HepG2 (cell line): Measurements from ENCODE around the gene STK17A. TPM values are rescaled to one million over a fixed set of nuclear protein-coding genes. Genes with fewer than 3 reads are reported as not detected.

ENCODE experiments used
- CHCHD3 ChIP-seq: sonication (generic); formaldehyde crosslinking; IDR thresholded peaks from 2 replicates; pipeline ENCODE4 v1.8.0; 2022; ENCODE audit warnings: mild to moderate bottlenecking, missing genetic modification reagents, moderate library complexity
- FOXJ3 ChIP-seq: sonication (generic); formaldehyde crosslinking; IDR thresholded peaks from 2 replicates; pipeline ENCODE4 v1.4.0; 2020; ENCODE audit warnings: missing genetic modification reagents, mild to moderate bottlenecking, borderline replicate concordance
- HNF1B ChIP-seq: sonication (generic); formaldehyde crosslinking; IDR thresholded peaks from 2 replicates; pipeline ENCODE4 v1.5.1; 2020; ENCODE audit warnings: mild to moderate bottlenecking, moderate library complexity, missing genetic modification reagents
- MBNL3 ChIP-seq: fragments of 250-450 bp; sonication (Bioruptor Pico); conservative IDR thresholded peaks from 2 replicates; pipeline ENCODE4 v1.8.0; 2022; ENCODE audit warnings: mild to moderate bottlenecking, inconsistent platforms
- NR2F6 ChIP-seq, 2 experiments: IDR thresholded peaks; 2 replicates each; pipeline ENCODE4 v1.6.1; 2016; ENCODE audit warnings: antibody characterized with exemption in 1 of 2, mild to moderate bottlenecking in 1 of 2
- PHF8 ChIP-seq: sonication (generic); formaldehyde crosslinking; IDR thresholded peaks from 2 replicates; pipeline ENCODE4 v1.5.0; 2020; ENCODE audit warnings: missing genetic modification reagents
- YEATS4 ChIP-seq: sonication (generic); formaldehyde crosslinking; IDR thresholded peaks from 2 replicates; pipeline ENCODE4 v1.4.0; 2020; ENCODE audit warnings: missing genetic modification reagents, borderline replicate concordance
- ZNF567 ChIP-seq: sonication (generic); formaldehyde crosslinking; IDR thresholded peaks from 2 replicates; pipeline ENCODE4 v1.8.1; 2023; ENCODE audit warnings: mild to moderate bottlenecking, missing genetic modification reagents, borderline replicate concordance
- ZNF639 ChIP-seq: conservative IDR thresholded peaks from 2 replicates; pipeline ENCODE4 v1.6.1; 2018; ENCODE audit warnings: missing genetic modification reagents
- ZSCAN30 ChIP-seq: sonication (generic); formaldehyde crosslinking; IDR thresholded peaks from 2 replicates; pipeline ENCODE4 v1.5.0; 2020; ENCODE audit warnings: mild to moderate bottlenecking, missing genetic modification reagents
- polyA plus RNA-seq, 8 experiments: library from polyadenylated mRNA; depleted of rRNA in 3 of 8; stranded (reverse) in 7 of 8; unstranded in 1 of 8; fragments of >200 nt; fragmentation: Illumina TruSeq in 4 of 8; extraction: Trizol in 4 of 8; gene quantifications; 2 replicates each; pipeline versions ENCODE4 v1.2.1 to v1.2.3, GENCODE V29; 2011 to 2016; ENCODE audit warnings: low read depth in 4 of 8, missing spikeins in 1 of 8, mixed read lengths in 1 of 8; ENCODE audit not compliant: insufficient read depth in 1 of 8
- total RNA-seq, 5 experiments: library from RNA; depleted of rRNA; stranded (reverse); fragments of >200 nt; fragmentation: Illumina TruSeq; extraction: Trizol; gene quantifications; 2 replicates each; pipeline ENCODE4 v1.2.3, GENCODE V29; 2016; ENCODE audit warnings: low read depth in 1 of 5
- TF ChIP-seq, protein P1 (sequence below): sonication (generic); formaldehyde crosslinking; IDR thresholded peaks from 2 replicates; pipeline ENCODE4 v1.4.0; 2020; ENCODE audit warnings: mild to moderate bottlenecking, missing genetic modification reagents
- TF ChIP-seq, protein P2 (sequence below): sonication (generic); formaldehyde crosslinking; IDR thresholded peaks from 2 replicates; pipeline ENCODE4 v1.4.0; 2020; ENCODE audit warnings: mild to moderate bottlenecking, missing genetic modification reagents
- TF ChIP-seq, protein P3 (sequence below): sonication (generic); IDR thresholded peaks from 2 replicates; pipeline ENCODE4 v1.6.1; 2016; ENCODE audit warnings: low read depth, borderline replicate concordance

Gene STK17A
- total and polyA plus RNA-seq, 2 of the 13 experiments (the other 11 are each of a cell fraction or from before 2014, with no cell fraction given), result 18.6 to 24.3 TPM

DNA sequence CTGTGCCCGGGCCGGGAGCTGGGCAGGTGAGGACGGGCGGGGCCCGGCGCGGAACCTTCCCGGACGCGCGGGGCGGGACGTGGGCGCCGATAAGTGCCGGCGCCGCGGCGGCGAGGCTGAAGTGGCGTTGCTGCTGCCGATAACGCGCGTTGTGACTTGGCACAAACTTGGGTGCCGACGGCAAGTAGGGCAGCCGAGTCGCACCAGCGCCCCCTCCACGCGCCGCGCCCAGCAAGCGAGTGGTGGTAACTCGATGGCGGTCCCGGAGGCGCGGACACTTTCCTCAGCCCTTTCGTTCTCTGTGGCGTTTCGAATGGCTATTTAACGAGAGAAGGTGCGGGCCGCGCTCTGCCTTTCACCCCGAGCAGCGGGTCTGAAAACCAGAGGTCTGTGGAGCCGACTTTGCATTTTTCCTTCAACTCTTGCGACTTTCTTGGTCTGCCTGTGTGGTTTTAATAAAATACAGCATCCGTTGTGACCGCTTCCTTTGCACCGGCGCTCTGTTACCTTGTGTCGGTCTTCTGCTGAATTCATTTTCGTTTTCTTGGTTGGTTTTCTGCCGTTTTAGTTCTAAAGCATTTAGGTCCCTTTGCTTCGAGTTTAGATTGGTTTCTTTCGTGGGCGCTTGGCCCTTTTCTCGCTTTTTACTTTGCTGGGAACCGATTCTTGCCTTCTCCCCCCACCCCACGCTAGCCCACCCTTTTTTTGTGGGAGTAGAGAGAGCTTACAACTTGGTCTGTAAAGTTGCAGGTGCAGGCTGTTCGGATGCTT, 701 bp downstream of the STK17A start (continued):
- no peak for TF ChIP-seq ZNF639 (CRISPR knock-in tag)
- no peak; the same call in 1 of the 2 replicates for TF ChIP-seq CHCHD3
- TF ChIP-seq MBNL3 (CRISPR knock-in tag), result no peak
- TF ChIP-seq HNF1B, result no peak
- no peak for TF ChIP-seq ZSCAN30 (CRISPR knock-in tag)
- TF ChIP-seq, protein P1, sequence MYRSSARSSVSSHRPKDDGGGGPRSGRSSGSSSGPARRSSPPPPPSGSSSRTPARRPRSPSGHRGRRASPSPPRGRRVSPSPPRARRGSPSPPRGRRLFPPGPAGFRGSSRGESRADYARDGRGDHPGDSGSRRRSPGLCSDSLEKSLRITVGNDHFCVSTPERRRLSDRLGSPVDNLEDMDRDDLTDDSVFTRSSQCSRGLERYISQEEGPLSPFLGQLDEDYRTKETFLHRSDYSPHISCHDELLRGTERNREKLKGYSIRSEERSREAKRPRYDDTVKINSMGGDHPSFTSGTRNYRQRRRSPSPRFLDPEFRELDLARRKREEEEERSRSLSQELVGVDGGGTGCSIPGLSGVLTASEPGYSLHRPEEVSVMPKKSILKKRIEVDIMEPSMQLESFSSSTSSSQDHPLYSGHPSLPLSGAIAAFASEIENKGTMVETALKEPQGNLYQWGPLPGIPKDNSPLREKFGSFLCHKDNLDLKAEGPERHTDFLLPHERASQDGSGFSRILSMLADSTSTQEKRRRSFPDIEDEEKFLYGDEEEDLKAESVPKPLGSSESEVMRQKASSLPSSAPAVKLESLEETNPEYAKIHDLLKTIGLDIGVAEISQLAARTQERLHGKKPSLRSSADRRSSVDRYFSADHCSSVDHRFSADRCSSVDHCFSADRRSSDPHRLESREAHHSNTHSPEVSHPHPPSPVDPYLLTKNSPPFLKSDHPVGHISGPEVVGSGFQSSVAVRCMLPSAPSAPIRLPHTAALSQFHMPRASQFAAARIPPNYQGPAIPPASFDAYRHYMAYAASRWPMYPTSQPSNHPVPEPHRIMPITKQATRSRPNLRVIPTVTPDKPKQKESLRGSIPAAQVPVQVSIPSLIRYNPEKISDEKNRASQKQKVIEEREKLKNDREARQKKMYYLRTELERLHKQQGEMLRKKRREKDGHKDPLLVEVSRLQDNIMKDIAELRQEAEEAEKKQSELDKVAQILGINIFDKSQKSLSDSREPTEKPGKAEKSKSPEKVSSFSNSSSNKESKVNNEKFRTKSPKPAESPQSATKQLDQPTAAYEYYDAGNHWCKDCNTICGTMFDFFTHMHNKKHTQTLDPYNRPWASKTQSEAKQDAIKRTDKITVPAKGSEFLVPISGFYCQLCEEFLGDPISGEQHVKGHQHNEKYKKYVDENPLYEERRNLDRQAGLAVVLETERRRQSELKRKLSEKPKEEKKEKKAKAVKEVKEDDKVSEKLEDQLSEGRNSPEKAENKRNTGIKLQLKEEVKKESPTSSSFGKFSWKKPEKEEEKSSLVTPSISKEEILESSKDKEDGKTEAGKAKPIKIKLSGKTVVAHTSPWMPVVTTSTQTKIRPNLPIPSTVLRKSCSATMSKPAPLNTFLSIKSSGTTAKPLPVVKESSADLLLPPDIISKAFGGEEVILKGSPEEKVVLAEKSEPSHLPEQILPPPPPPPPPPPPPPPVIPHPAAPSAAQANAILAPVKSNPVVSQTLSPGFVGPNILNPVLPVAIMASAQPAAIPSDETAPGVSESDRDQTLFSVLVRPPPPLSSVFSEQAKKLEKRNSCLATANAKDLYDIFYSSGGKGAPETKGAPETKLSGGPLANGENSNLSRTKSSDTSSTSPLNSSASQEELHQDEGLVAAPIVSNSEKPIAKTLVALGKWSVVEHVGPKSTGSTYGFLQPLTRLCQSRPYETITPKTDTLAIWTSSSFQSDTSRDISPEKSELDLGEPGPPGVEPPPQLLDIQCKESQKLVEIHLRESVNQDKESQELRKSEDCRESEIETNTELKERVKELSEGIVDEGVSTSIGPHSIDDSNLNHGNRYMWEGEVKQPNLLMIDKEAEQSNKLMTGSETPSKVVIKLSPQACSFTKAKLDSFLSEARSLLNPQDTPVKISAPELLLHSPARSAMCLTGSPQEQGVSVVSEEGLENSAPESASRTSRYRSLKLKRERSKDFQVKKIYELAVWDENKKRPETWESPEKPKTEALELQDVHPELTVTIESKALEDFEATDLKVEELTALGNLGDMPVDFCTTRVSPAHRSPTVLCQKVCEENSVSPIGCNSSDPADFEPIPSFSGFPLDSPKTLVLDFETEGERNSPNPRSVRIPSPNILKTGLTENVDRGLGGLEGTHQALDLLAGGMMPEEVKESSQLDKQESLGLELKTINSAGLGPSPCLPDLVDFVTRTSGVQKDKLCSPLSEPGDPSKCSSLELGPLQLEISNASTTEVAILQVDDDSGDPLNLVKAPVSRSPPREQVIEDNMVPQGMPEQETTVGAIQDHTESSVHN (CRISPR knock-in tag), result no peak
- no peak for TF ChIP-seq NR2F6 (IDR thresholded peaks at IDR 0.05)
- TF ChIP-seq NR2F6 (CRISPR knock-in tag; IDR thresholded peaks at IDR 0.05), result no peak
- TF ChIP-seq, protein P2, sequence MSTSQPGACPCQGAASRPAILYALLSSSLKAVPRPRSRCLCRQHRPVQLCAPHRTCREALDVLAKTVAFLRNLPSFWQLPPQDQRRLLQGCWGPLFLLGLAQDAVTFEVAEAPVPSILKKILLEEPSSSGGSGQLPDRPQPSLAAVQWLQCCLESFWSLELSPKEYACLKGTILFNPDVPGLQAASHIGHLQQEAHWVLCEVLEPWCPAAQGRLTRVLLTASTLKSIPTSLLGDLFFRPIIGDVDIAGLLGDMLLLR (CRISPR knock-in tag), result no peak
- TF ChIP-seq ZNF567, result no peak
- TF ChIP-seq FOXJ3 (CRISPR knock-in tag), result no peak
- TF ChIP-seq YEATS4 (CRISPR knock-in tag), result no peak
- TF ChIP-seq, protein P3, sequence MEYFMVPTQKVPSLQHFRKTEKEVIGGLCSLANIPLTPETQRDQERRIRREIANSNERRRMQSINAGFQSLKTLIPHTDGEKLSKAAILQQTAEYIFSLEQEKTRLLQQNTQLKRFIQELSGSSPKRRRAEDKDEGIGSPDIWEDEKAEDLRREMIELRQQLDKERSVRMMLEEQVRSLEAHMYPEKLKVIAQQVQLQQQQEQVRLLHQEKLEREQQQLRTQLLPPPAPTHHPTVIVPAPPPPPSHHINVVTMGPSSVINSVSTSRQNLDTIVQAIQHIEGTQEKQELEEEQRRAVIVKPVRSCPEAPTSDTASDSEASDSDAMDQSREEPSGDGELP, result no peak
- peak; percentile 57; the same call in 1 of the 2 replicates for TF ChIP-seq PHF8 (CRISPR knock-in tag)
